ENCODE data around the gene ZNF699. TPM values are rescaled to one million over a fixed set of nuclear protein-coding genes. Genes with fewer than 3 reads are reported as not detected.

The ZNF699 gene
- total and polyA plus RNA-seq, 2 of the 13 experiments (the other 11 are each of a cell fraction or from before 2014, with no cell fraction given), result 0.33 to 2.2 TPM

GRCh38 chr19:9309139-9309973 lies at the start of gene ZNF699 (continued):
- no peak for TF ChIP-seq ZNF512B (CRISPR knock-in tag; IDR thresholded peaks at IDR 0.05; ENCODE audit: borderline replicate concordance)
- no peak for TF ChIP-seq ZNF781 (CRISPR knock-in tag; IDR thresholded peaks at IDR 0.05; ENCODE audit: borderline replicate concordance, not compliant biosample characterization)
- TF ChIP-seq MXD3 (CRISPR knock-in tag; IDR thresholded peaks at IDR 0.05), result no peak
- TF ChIP-seq ZNF850 (CRISPR knock-in tag; conservative IDR thresholded peaks at IDR 0.05), result no peak
- peak; percentile 71 for TF ChIP-seq SAP130 (CRISPR knock-in tag; IDR thresholded peaks at IDR 0.05; ENCODE audit: low read depth)
- TF ChIP-seq CC2D1A (CRISPR knock-in tag; IDR thresholded peaks at IDR 0.05), result no peak
- TF ChIP-seq ZUFSP (CRISPR knock-in tag; IDR thresholded peaks at IDR 0.05; ENCODE audit: borderline replicate concordance), result no peak
- no peak for TF ChIP-seq ZNF3 (CRISPR knock-in tag; IDR thresholded peaks at IDR 0.05)
- no peak for TF ChIP-seq KLF15 (CRISPR knock-in tag; IDR thresholded peaks at IDR 0.05; ENCODE audit: borderline replicate concordance)
- no peak for TF ChIP-seq MXD4 (CRISPR knock-in tag; IDR thresholded peaks at IDR 0.05)
- TF ChIP-seq MTA1 (CRISPR knock-in tag; IDR thresholded peaks at IDR 0.05; ENCODE audit: borderline replicate concordance), result no peak
- TF ChIP-seq, protein P1, sequence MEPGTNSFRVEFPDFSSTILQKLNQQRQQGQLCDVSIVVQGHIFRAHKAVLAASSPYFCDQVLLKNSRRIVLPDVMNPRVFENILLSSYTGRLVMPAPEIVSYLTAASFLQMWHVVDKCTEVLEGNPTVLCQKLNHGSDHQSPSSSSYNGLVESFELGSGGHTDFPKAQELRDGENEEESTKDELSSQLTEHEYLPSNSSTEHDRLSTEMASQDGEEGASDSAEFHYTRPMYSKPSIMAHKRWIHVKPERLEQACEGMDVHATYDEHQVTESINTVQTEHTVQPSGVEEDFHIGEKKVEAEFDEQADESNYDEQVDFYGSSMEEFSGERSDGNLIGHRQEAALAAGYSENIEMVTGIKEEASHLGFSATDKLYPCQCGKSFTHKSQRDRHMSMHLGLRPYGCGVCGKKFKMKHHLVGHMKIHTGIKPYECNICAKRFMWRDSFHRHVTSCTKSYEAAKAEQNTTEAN (CRISPR knock-in tag; conservative IDR thresholded peaks at IDR 0.05), result no peak
- TF ChIP-seq CHD4 (IDR thresholded peaks at IDR 0.05; ENCODE audit: borderline replicate concordance, low read length), result no peak
- TF ChIP-seq AKNA (CRISPR knock-in tag; IDR thresholded peaks at IDR 0.05; ENCODE audit: borderline replicate concordance), result no peak
- no peak for TF ChIP-seq ZNF775 (CRISPR knock-in tag; IDR thresholded peaks at IDR 0.05; ENCODE audit: borderline replicate concordance)
- TF ChIP-seq HNF4A (CRISPR knock-in tag; IDR thresholded peaks at IDR 0.05), result no peak
- peak; percentile 38; the same call in 1 of the 2 replicates for TF ChIP-seq KDM2A (CRISPR knock-in tag; IDR thresholded peaks at IDR 0.05; ENCODE audit: borderline replicate concordance, low read depth)
